ENCODE data around the gene DDX6. TPM values are rescaled to one million over a fixed set of nuclear protein-coding genes. Genes with fewer than 3 reads are reported as not detected.

DDX6 gene
- total and polyA plus RNA-seq, 7 donors: 18.8 to 90.9 (median 77.6) TPM

- Histone ChIP-seq H3K4me3 (no peak overlapping the region), H3K27ac (no peak overlapping the region), H3K36me3 (ENCODE audit: insufficient read depth in 1 of 2, low read depth in 1 of 2) (no peaks in the 10 kb centered on the region), H3K27me3 (ENCODE audit: insufficient read depth in 3 of 3, low read length in 2 of 3) (no peaks in the 10 kb centered on the region), H3K4me1 (no peaks in the 10 kb centered on the region), H3K9me3 (no peaks in the 10 kb centered on the region)
- TF ChIP-seq CTCF (IDR thresholded peaks at IDR 0.05): no peak
- intact Hi-C loops (cut with DNase I): no loop called here
- WGBS, 3 donors: 88 to 91% (median 90%) methylated on average over 7 of the region's 7 CpGs
- ATAC-seq (no peak), DNase-seq (no peak)
These were observed 84.5 kb downstream of the DDX6 start for GRCh38 chr11:118706546-118706825.

GRCh38 chr11:118705791-118706545 lies 85.0 kb downstream of the DDX6 start:
- intact Hi-C loops (cut with DNase I): no loop called here
- Histone ChIP-seq H3K4me1 (no peaks in the 10 kb centered on the region), H3K36me3 (ENCODE audit: insufficient read depth in 1 of 2, low read depth in 1 of 2) (no peaks in the 10 kb centered on the region), H3K4me3 (no peak overlapping the region), H3K27me3 (ENCODE audit: insufficient read depth in 3 of 3, low read length in 2 of 3) (no peaks in the 10 kb centered on the region), H3K9me3 (no peaks in the 10 kb centered on the region), H3K27ac (no peak overlapping the region)
- no peak for ATAC-seq
- WGBS, 3 donors: 59 to 65% (median 59%) methylated on average over 12 of the region's 12 CpGs
- DNase-seq: no peak
- TF ChIP-seq CTCF (IDR thresholded peaks at IDR 0.05): no peak

GRCh38 chr11:118705111-118705741 lies 85.7 kb downstream of the DDX6 start:
- no peaks in the 10 kb centered on the region for H3K9me3 ChIP-seq
- no peak for TF ChIP-seq CTCF (IDR thresholded peaks at IDR 0.05)
- WGBS, 3 donors: 65 to 67% (median 65%) methylated on average over 15 of the region's 15 CpGs
- H3K36me3 ChIP-seq (ENCODE audit: insufficient read depth in 1 of 2, low read depth in 1 of 2): no peaks in the 10 kb centered on the region
- no peak overlapping the region for H3K27ac ChIP-seq
- no peak overlapping the region for H3K4me3 ChIP-seq
- H3K4me1 ChIP-seq: no peaks in the 10 kb centered on the region
- intact Hi-C loops (cut with DNase I): no loop called here
- peak in 1 of 2 donors; percentile 21 for DNase-seq
- ATAC-seq: no peak
- no peaks in the 10 kb centered on the region for H3K27me3 ChIP-seq (ENCODE audit: insufficient read depth in 3 of 3, low read length in 2 of 3)

- Histone ChIP-seq H3K4me3 (no peak overlapping the region), H3K9me3 (no peaks in the 10 kb centered on the region), H3K36me3 (ENCODE audit: insufficient read depth in 1 of 2, low read depth in 1 of 2) (no peaks in the 10 kb centered on the region), H3K27me3 (ENCODE audit: insufficient read depth in 3 of 3, low read length in 2 of 3) (no peaks in the 10 kb centered on the region), H3K27ac (no peak overlapping the region), H3K4me1 (no peaks in the 10 kb centered on the region)
- DNase-seq: peak in 1 of 2 donors; percentile 30
- no peak for TF ChIP-seq CTCF (IDR thresholded peaks at IDR 0.05)
- no peak for ATAC-seq
- WGBS, 3 donors: 85 to 90% (median 89%) methylated on average over 5 of the region's 5 CpGs
- intact Hi-C loops (cut with DNase I): no loop called here
These were observed 87.3 kb downstream of the DDX6 start for GRCh38 chr11:118703563-118704106.
